HEK293 (cell line): ENCODE results near the gene HOXB1.
A peak's percentile ranks its signal among the peaks of the same experiment; 100 is the strongest.

Source experiments
- MZF1 ChIP-seq: fragments of 450-650 bp; formaldehyde crosslinking; IDR thresholded peaks from 2 replicates; pipeline ENCODE4 v1.5.1; 2017; ENCODE audit warnings: missing biosample characterization, missing genetic modification characterization, borderline replicate concordance
- ZBTB20 ChIP-seq: fragments of 450-650 bp; formaldehyde crosslinking; IDR thresholded peaks from 2 replicates; pipeline ENCODE4 v1.5.1; 2016; ENCODE audit warnings: missing biosample characterization, missing genetic modification characterization
- ZBTB21 ChIP-seq: fragments of 450-650 bp; formaldehyde crosslinking; IDR thresholded peaks from 2 replicates; pipeline ENCODE4 v1.5.1; 2017; ENCODE audit warnings: missing biosample characterization, missing genetic modification characterization
- ZBTB8A ChIP-seq: fragments of 450-650 bp; formaldehyde crosslinking; IDR thresholded peaks from 2 replicates; pipeline ENCODE4 v1.5.1; 2016; ENCODE audit warnings: missing biosample characterization, missing genetic modification characterization
- ZEB2 ChIP-seq: fragments of 450-650 bp; formaldehyde crosslinking; IDR thresholded peaks from 2 replicates; pipeline ENCODE4 v1.5.1; 2016; ENCODE audit warnings: missing biosample characterization, missing genetic modification characterization
- ZNF214 ChIP-seq: fragments of 450-650 bp; formaldehyde crosslinking; IDR thresholded peaks from 2 replicates; pipeline ENCODE4 v1.5.1; 2017; ENCODE audit warnings: missing biosample characterization, mild to moderate bottlenecking, missing genetic modification characterization, borderline replicate concordance
- ZNF223 ChIP-seq: fragments of 450-650 bp; formaldehyde crosslinking; IDR thresholded peaks from 2 replicates; pipeline ENCODE4 v1.5.1; 2016; ENCODE audit warnings: missing biosample characterization, missing genetic modification characterization
- ZNF248 ChIP-seq: fragments of 450-650 bp; formaldehyde crosslinking; IDR thresholded peaks from 2 replicates; pipeline ENCODE4 v1.5.1; 2017; ENCODE audit warnings: missing biosample characterization, missing genetic modification characterization
- ZNF311 ChIP-seq: fragments of 450-650 bp; formaldehyde crosslinking; IDR thresholded peaks from 2 replicates; pipeline ENCODE4 v1.5.1; 2017; ENCODE audit warnings: missing biosample characterization, missing genetic modification characterization, borderline replicate concordance
- ZNF416 ChIP-seq: fragments of 450-650 bp; formaldehyde crosslinking; IDR thresholded peaks from 2 replicates; pipeline ENCODE4 v1.5.1; 2016; ENCODE audit warnings: missing biosample characterization, missing genetic modification characterization
- ZNF514 ChIP-seq: fragments of 450-650 bp; formaldehyde crosslinking; IDR thresholded peaks from 2 replicates; pipeline ENCODE4 v1.5.1; 2016; ENCODE audit warnings: missing biosample characterization, missing genetic modification characterization
- ZNF548 ChIP-seq: fragments of 450-650 bp; formaldehyde crosslinking; IDR thresholded peaks from 2 replicates; pipeline ENCODE4 v1.5.1; 2016; ENCODE audit warnings: missing biosample characterization, missing genetic modification characterization
- ZNF558 ChIP-seq: fragments of 450-650 bp; formaldehyde crosslinking; IDR thresholded peaks from 2 replicates; pipeline ENCODE4 v1.5.1; 2016; ENCODE audit warnings: missing biosample characterization, missing genetic modification characterization
- TF ChIP-seq, protein P1 (sequence below): fragments of 450-650 bp; formaldehyde crosslinking; IDR thresholded peaks from 2 replicates; pipeline ENCODE4 v1.5.1; 2016; ENCODE audit warnings: missing biosample characterization, missing genetic modification characterization, borderline replicate concordance
- TF ChIP-seq, protein P2 (sequence below): fragments of 450-650 bp; formaldehyde crosslinking; IDR thresholded peaks from 2 replicates; pipeline ENCODE4 v1.5.1; 2017; ENCODE audit warnings: missing biosample characterization, missing genetic modification characterization
- TF ChIP-seq, protein P3 (sequence below): fragments of 450-650 bp; formaldehyde crosslinking; optimal IDR thresholded peaks from 2 replicates; pipeline ENCODE3; 2016; ENCODE audit warnings: missing biosample characterization, mild to moderate bottlenecking, missing genetic modification characterization
- TF ChIP-seq, protein P4 (sequence below): fragments of 450-650 bp; formaldehyde crosslinking; IDR thresholded peaks from 2 replicates; pipeline ENCODE4 v1.5.1; 2016; ENCODE audit warnings: missing biosample characterization, missing genetic modification characterization
- TF ChIP-seq, protein P5 (sequence below): fragments of 450-650 bp; IDR thresholded peaks from 2 replicates; pipeline ENCODE4 v1.5.1; 2018; ENCODE audit warnings: missing biosample characterization, mild to moderate bottlenecking, missing genetic modification characterization
- TF ChIP-seq, protein P6 (sequence below): fragments of 450-650 bp; formaldehyde crosslinking; IDR thresholded peaks from 2 replicates; pipeline ENCODE4 v1.5.1; 2017; ENCODE audit warnings: missing biosample characterization, missing genetic modification characterization
- TF ChIP-seq, protein P7 (sequence below): fragments of 450-650 bp; formaldehyde crosslinking; IDR thresholded peaks from 2 replicates; pipeline ENCODE4 v1.5.1; 2016; ENCODE audit warnings: missing biosample characterization, missing genetic modification characterization

Gene HOXB1

DNA sequence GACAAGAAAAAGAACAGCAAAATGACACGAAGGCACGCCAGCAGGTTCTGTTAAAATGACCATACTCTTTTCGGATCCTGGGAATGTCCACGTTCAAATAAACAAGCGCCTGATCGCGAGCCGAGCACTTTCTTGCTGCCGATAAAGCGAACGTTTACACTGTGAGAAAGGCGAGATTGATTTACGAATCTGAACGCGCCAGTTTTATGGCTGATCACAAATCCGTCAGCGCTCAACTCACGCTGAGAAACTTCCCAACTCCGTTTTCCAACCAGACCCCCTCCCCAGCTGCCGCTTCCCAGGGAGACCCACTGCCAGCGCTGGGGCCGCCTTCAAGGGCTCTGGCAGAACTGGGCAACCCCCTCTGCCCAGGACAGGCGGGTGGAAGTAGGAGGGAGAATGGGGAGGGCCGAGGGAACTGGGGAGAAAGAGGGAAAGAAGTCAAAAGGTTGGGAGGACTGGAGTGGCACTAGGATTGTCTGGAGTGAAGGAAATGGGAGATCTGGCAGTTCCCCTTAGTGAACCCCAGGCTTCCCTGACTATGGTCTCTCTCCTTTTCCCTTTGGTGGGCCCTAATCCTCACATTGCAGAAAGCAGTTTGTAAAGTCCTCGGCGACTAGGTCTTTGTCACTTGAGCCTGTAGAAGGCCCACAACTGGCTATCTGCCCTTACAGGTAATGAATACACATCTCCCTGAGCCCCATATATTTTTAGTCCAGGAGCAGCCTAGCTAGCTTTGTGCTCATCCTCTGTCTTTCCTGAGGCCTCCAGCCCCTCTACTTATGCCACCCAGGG lies 40.4 kb upstream of the HOXB1 start (continued):
- no peak for TF ChIP-seq ZNF416
- TF ChIP-seq MZF1 (tag by site-specific recombination), result 0 out of 2 replicates have a peak, but pooled peaks have one; percentile 4
- TF ChIP-seq ZNF223 (tag by site-specific recombination), result no peak
- TF ChIP-seq, protein P1, sequence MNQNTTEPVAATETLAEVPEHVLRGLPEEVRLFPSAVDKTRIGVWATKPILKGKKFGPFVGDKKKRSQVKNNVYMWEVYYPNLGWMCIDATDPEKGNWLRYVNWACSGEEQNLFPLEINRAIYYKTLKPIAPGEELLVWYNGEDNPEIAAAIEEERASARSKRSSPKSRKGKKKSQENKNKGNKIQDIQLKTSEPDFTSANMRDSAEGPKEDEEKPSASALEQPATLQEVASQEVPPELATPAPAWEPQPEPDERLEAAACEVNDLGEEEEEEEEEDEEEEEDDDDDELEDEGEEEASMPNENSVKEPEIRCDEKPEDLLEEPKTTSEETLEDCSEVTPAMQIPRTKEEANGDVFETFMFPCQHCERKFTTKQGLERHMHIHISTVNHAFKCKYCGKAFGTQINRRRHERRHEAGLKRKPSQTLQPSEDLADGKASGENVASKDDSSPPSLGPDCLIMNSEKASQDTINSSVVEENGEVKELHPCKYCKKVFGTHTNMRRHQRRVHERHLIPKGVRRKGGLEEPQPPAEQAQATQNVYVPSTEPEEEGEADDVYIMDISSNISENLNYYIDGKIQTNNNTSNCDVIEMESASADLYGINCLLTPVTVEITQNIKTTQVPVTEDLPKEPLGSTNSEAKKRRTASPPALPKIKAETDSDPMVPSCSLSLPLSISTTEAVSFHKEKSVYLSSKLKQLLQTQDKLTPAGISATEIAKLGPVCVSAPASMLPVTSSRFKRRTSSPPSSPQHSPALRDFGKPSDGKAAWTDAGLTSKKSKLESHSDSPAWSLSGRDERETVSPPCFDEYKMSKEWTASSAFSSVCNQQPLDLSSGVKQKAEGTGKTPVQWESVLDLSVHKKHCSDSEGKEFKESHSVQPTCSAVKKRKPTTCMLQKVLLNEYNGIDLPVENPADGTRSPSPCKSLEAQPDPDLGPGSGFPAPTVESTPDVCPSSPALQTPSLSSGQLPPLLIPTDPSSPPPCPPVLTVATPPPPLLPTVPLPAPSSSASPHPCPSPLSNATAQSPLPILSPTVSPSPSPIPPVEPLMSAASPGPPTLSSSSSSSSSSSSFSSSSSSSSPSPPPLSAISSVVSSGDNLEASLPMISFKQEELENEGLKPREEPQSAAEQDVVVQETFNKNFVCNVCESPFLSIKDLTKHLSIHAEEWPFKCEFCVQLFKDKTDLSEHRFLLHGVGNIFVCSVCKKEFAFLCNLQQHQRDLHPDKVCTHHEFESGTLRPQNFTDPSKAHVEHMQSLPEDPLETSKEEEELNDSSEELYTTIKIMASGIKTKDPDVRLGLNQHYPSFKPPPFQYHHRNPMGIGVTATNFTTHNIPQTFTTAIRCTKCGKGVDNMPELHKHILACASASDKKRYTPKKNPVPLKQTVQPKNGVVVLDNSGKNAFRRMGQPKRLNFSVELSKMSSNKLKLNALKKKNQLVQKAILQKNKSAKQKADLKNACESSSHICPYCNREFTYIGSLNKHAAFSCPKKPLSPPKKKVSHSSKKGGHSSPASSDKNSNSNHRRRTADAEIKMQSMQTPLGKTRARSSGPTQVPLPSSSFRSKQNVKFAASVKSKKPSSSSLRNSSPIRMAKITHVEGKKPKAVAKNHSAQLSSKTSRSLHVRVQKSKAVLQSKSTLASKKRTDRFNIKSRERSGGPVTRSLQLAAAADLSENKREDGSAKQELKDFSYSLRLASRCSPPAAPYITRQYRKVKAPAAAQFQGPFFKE, result no peak
- TF ChIP-seq ZNF311 (tag by site-specific recombination), result no peak
- no peak for TF ChIP-seq ZNF548
- TF ChIP-seq, protein P2, sequence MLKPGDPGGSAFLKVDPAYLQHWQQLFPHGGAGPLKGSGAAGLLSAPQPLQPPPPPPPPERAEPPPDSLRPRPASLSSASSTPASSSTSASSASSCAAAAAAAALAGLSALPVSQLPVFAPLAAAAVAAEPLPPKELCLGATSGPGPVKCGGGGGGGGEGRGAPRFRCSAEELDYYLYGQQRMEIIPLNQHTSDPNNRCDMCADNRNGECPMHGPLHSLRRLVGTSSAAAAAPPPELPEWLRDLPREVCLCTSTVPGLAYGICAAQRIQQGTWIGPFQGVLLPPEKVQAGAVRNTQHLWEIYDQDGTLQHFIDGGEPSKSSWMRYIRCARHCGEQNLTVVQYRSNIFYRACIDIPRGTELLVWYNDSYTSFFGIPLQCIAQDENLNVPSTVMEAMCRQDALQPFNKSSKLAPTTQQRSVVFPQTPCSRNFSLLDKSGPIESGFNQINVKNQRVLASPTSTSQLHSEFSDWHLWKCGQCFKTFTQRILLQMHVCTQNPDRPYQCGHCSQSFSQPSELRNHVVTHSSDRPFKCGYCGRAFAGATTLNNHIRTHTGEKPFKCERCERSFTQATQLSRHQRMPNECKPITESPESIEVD (tag by site-specific recombination), result peak; percentile 91
- TF ChIP-seq ZBTB21, result 0 out of 2 replicates have a peak, but pooled peaks have one; percentile 12
- TF ChIP-seq, protein P3, sequence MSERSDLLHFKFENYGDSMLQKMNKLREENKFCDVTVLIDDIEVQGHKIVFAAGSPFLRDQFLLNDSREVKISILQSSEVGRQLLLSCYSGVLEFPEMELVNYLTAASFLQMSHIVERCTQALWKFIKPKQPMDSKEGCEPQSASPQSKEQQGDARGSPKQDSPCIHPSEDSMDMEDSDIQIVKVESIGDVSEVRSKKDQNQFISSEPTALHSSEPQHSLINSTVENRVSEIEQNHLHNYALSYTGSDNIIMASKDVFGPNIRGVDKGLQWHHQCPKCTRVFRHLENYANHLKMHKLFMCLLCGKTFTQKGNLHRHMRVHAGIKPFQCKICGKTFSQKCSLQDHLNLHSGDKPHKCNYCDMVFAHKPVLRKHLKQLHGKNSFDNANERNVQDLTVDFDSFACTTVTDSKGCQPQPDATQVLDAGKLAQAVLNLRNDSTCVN, result no peak
- peak; percentile 86 for TF ChIP-seq ZEB2
- TF ChIP-seq, protein P4, sequence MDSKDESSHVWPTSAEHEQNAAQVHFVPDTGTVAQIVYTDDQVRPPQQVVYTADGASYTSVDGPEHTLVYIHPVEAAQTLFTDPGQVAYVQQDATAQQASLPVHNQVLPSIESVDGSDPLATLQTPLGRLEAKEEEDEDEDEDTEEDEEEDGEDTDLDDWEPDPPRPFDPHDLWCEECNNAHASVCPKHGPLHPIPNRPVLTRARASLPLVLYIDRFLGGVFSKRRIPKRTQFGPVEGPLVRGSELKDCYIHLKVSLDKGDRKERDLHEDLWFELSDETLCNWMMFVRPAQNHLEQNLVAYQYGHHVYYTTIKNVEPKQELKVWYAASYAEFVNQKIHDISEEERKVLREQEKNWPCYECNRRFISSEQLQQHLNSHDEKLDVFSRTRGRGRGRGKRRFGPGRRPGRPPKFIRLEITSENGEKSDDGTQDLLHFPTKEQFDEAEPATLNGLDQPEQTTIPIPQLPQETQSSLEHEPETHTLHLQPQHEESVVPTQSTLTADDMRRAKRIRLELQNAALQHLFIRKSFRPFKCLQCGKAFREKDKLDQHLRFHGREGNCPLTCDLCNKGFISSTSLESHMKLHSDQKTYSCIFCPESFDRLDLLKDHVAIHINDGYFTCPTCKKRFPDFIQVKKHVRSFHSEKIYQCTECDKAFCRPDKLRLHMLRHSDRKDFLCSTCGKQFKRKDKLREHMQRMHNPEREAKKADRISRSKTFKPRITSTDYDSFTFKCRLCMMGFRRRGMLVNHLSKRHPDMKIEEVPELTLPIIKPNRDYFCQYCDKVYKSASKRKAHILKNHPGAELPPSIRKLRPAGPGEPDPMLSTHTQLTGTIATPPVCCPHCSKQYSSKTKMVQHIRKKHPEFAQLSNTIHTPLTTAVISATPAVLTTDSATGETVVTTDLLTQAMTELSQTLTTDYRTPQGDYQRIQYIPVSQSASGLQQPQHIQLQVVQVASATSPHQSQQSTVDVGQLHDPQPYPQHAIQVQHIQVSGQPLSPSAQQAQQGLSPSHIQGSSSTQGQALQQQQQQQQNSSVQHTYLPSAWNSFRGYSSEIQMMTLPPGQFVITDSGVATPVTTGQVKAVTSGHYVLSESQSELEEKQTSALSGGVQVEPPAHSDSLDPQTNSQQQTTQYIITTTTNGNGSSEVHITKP, result peak; percentile 91
- TF ChIP-seq, protein P5, sequence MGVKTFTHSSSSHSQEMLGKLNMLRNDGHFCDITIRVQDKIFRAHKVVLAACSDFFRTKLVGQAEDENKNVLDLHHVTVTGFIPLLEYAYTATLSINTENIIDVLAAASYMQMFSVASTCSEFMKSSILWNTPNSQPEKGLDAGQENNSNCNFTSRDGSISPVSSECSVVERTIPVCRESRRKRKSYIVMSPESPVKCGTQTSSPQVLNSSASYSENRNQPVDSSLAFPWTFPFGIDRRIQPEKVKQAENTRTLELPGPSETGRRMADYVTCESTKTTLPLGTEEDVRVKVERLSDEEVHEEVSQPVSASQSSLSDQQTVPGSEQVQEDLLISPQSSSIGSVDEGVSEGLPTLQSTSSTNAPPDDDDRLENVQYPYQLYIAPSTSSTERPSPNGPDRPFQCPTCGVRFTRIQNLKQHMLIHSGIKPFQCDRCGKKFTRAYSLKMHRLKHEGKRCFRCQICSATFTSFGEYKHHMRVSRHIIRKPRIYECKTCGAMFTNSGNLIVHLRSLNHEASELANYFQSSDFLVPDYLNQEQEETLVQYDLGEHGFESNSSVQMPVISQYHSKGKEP (tag by site-specific recombination), result peak; percentile 38; the same call in 1 of the 2 replicates
- TF ChIP-seq, protein P6, sequence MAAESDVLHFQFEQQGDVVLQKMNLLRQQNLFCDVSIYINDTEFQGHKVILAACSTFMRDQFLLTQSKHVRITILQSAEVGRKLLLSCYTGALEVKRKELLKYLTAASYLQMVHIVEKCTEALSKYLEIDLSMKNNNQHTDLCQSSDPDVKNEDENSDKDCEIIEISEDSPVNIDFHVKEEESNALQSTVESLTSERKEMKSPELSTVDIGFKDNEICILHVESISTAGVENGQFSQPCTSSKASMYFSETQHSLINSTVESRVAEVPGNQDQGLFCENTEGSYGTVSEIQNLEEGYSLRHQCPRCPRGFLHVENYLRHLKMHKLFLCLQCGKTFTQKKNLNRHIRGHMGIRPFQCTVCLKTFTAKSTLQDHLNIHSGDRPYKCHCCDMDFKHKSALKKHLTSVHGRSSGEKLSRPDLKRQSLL (tag by site-specific recombination), result no peak
- TF ChIP-seq ZBTB20 (tag by site-specific recombination), result no peak; the same call in 1 of the 2 replicates
- TF ChIP-seq ZNF248 (tag by site-specific recombination), result no peak
- TF ChIP-seq ZBTB8A (tag by site-specific recombination), result peak; percentile 89
- TF ChIP-seq ZNF214 (tag by site-specific recombination), result no peak
- no peak for TF ChIP-seq ZNF558
- TF ChIP-seq ZNF514 (tag by site-specific recombination), result no peak
- TF ChIP-seq, protein P7, sequence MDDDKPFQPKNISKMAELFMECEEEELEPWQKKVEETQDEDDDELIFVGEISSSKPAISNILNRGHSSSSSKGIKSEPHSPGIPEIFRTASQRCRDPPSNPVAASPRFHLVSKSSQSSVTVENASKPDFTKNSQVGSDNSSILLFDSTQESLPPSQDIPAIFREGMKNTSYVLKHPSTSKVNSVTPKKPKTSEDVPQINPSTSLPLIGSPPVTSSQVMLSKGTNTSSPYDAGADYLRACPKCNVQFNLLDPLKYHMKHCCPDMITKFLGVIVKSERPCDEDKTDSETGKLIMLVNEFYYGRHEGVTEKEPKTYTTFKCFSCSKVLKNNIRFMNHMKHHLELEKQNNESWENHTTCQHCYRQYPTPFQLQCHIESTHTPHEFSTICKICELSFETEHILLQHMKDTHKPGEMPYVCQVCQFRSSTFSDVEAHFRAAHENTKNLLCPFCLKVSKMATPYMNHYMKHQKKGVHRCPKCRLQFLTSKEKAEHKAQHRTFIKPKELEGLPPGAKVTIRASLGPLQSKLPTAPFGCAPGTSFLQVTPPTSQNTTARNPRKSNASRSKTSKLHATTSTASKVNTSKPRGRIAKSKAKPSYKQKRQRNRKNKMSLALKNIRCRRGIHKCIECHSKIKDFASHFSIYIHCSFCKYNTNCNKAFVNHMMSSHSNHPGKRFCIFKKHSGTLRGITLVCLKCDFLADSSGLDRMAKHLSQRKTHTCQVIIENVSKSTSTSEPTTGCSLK (tag by site-specific recombination), result no peak
